ENCODE data around the gene TBPL1. TPM values are rescaled to one million over a fixed set of nuclear protein-coding genes. Genes with fewer than 3 reads are reported as not detected.

The TBPL1 gene
- total and polyA plus RNA-seq, 2 of the 13 experiments (the other 11 are each of a cell fraction or from before 2014, with no cell fraction given): 25.3 to 39.3 TPM

DNA sequence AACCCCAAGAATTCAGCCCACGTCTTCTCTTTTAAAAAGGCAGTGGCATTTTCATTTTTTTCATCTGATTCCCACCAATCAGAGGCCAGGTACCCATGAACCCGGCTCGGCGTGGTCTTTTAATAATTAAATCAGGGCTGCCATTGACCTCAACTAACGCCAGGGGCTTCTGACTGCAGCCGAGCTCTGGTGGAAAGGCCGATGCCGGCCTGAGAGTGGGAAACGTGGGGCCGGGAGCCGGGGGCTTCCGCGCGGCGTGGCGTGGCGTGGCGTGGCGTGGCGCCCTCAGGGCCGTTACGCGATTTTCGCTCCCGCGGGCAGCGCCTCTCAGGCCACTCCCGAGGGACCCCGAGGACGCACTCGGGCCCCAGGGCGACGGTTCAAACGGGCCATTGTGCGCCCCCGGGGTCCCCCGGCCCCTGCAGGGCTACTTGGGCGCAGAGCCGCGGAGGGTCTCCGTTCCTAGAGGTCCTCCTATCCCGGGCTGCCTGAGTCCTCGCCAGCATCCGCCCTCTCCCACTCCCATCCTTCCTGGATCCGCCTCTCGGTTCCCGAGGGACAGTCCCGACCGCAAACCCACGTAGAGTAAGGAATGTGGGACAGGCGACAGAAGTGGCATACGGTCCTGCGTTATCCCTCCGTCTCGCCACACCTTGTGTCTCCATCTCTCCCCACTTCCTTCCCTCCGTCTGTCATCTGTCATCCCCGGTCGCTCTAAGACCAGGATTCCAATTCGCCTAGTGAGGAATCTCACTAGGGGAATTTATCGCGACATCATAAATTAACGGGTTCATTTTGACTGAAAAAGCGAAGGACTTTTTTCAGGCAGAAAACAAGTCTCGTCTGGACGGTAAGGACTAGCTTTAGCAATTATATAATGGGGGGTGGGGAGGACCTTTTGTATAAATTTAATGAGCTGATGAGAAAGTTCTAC, 876 bp upstream of the TBPL1 start (continued):
- TF ChIP-seq, protein P1, sequence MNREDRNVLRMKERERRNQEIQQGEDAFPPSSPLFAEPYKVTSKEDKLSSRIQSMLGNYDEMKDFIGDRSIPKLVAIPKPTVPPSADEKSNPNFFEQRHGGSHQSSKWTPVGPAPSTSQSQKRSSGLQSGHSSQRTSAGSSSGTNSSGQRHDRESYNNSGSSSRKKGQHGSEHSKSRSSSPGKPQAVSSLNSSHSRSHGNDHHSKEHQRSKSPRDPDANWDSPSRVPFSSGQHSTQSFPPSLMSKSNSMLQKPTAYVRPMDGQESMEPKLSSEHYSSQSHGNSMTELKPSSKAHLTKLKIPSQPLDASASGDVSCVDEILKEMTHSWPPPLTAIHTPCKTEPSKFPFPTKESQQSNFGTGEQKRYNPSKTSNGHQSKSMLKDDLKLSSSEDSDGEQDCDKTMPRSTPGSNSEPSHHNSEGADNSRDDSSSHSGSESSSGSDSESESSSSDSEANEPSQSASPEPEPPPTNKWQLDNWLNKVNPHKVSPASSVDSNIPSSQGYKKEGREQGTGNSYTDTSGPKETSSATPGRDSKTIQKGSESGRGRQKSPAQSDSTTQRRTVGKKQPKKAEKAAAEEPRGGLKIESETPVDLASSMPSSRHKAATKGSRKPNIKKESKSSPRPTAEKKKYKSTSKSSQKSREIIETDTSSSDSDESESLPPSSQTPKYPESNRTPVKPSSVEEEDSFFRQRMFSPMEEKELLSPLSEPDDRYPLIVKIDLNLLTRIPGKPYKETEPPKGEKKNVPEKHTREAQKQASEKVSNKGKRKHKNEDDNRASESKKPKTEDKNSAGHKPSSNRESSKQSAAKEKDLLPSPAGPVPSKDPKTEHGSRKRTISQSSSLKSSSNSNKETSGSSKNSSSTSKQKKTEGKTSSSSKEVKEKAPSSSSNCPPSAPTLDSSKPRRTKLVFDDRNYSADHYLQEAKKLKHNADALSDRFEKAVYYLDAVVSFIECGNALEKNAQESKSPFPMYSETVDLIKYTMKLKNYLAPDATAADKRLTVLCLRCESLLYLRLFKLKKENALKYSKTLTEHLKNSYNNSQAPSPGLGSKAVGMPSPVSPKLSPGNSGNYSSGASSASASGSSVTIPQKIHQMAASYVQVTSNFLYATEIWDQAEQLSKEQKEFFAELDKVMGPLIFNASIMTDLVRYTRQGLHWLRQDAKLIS (CRISPR knock-in tag; IDR thresholded peaks at IDR 0.05): no peak
- TF ChIP-seq SP140L (CRISPR knock-in tag; IDR thresholded peaks at IDR 0.05; ENCODE audit: borderline replicate concordance): no peak
- TF ChIP-seq, protein P2, sequence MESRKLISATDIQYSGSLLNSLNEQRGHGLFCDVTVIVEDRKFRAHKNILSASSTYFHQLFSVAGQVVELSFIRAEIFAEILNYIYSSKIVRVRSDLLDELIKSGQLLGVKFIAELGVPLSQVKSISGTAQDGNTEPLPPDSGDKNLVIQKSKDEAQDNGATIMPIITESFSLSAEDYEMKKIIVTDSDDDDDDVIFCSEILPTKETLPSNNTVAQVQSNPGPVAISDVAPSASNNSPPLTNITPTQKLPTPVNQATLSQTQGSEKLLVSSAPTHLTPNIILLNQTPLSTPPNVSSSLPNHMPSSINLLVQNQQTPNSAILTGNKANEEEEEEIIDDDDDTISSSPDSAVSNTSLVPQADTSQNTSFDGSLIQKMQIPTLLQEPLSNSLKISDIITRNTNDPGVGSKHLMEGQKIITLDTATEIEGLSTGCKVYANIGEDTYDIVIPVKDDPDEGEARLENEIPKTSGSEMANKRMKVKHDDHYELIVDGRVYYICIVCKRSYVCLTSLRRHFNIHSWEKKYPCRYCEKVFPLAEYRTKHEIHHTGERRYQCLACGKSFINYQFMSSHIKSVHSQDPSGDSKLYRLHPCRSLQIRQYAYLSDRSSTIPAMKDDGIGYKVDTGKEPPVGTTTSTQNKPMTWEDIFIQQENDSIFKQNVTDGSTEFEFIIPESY (CRISPR knock-in tag; IDR thresholded peaks at IDR 0.05): no peak
- TF ChIP-seq MAF1 (CRISPR knock-in tag; IDR thresholded peaks at IDR 0.05; ENCODE audit: borderline replicate concordance): no peak
- TF ChIP-seq ZNF331 (CRISPR knock-in tag; IDR thresholded peaks at IDR 0.05): no peak; the same call in 1 of the 2 replicates
- TF ChIP-seq, protein P3, sequence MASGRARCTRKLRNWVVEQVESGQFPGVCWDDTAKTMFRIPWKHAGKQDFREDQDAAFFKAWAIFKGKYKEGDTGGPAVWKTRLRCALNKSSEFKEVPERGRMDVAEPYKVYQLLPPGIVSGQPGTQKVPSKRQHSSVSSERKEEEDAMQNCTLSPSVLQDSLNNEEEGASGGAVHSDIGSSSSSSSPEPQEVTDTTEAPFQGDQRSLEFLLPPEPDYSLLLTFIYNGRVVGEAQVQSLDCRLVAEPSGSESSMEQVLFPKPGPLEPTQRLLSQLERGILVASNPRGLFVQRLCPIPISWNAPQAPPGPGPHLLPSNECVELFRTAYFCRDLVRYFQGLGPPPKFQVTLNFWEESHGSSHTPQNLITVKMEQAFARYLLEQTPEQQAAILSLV (CRISPR knock-in tag; IDR thresholded peaks at IDR 0.05; ENCODE audit: borderline replicate concordance): no peak
- TF ChIP-seq, protein P4, sequence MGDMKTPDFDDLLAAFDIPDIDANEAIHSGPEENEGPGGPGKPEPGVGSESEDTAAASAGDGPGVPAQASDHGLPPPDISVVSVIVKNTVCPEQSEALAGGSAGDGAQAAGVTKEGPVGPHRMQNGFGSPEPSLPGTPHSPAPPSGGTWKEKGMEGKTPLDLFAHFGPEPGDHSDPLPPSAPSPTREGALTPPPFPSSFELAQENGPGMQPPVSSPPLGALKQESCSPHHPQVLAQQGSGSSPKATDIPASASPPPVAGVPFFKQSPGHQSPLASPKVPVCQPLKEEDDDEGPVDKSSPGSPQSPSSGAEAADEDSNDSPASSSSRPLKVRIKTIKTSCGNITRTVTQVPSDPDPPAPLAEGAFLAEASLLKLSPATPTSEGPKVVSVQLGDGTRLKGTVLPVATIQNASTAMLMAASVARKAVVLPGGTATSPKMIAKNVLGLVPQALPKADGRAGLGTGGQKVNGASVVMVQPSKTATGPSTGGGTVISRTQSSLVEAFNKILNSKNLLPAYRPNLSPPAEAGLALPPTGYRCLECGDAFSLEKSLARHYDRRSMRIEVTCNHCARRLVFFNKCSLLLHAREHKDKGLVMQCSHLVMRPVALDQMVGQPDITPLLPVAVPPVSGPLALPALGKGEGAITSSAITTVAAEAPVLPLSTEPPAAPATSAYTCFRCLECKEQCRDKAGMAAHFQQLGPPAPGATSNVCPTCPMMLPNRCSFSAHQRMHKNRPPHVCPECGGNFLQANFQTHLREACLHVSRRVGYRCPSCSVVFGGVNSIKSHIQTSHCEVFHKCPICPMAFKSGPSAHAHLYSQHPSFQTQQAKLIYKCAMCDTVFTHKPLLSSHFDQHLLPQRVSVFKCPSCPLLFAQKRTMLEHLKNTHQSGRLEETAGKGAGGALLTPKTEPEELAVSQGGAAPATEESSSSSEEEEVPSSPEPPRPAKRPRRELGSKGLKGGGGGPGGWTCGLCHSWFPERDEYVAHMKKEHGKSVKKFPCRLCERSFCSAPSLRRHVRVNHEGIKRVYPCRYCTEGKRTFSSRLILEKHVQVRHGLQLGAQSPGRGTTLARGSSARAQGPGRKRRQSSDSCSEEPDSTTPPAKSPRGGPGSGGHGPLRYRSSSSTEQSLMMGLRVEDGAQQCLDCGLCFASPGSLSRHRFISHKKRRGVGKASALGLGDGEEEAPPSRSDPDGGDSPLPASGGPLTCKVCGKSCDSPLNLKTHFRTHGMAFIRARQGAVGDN (CRISPR knock-in tag; IDR thresholded peaks at IDR 0.05): peak; percentile 80
- TF ChIP-seq MAZ (IDR thresholded peaks at IDR 0.05; ENCODE audit: borderline replicate concordance, low read depth, low read length): peak; percentile 23; the same call in 1 of the 2 replicates
- TF ChIP-seq MAZ (CRISPR knock-in tag; IDR thresholded peaks at IDR 0.05; ENCODE audit: low read depth): peak; percentile 62; the same call in 1 of the 2 replicates
- no peak for TF ChIP-seq ELF1 (CRISPR knock-in tag; IDR thresholded peaks at IDR 0.05)
- TF ChIP-seq, protein P5, sequence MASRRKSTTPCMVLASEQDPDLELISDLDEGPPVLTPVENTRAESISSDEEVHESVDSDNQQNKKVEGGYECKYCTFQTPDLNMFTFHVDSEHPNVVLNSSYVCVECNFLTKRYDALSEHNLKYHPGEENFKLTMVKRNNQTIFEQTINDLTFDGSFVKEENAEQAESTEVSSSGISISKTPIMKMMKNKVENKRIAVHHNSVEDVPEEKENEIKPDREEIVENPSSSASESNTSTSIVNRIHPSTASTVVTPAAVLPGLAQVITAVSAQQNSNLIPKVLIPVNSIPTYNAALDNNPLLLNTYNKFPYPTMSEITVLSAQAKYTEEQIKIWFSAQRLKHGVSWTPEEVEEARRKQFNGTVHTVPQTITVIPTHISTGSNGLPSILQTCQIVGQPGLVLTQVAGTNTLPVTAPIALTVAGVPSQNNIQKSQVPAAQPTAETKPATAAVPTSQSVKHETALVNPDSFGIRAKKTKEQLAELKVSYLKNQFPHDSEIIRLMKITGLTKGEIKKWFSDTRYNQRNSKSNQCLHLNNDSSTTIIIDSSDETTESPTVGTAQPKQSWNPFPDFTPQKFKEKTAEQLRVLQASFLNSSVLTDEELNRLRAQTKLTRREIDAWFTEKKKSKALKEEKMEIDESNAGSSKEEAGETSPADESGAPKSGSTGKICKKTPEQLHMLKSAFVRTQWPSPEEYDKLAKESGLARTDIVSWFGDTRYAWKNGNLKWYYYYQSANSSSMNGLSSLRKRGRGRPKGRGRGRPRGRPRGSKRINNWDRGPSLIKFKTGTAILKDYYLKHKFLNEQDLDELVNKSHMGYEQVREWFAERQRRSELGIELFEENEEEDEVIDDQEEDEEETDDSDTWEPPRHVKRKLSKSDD (CRISPR knock-in tag; IDR thresholded peaks at IDR 0.05; ENCODE audit: low read depth): 0 out of 2 replicates have a peak, but pooled peaks have one; percentile 26
- no peak for TF ChIP-seq ZNF431 (CRISPR knock-in tag; IDR thresholded peaks at IDR 0.05; ENCODE audit: borderline replicate concordance, low read depth)
